AG20443 (cell line): ENCODE results near the gene CNTN3.

Experiments used
- DNase-seq: peaks from one replicate; pipeline ENCODE4 v3.0.0; 2012; ENCODE audit warnings: low spot score, mixed read lengths

CNTN3 gene

DNA sequence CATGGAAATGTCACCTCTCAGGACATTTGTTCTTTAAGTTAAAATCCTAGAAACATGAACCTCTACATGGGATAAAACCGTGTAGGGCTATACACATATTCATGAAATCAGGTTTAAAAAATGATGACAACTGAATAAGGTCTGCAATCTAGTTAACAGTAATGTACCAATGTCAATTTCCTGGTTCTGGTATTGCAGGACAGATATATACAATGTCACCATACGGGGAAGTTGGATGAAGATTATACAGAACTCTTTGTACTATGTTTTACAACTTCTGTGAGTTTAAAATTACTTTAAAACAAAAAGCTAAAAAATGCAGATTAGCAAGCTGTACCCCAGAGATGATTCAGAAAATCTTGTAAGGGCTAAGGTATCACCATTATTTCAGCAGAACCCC is 6.7 kb downstream of the CNTN3 start:
- no peak for DNase-seq

DNA sequence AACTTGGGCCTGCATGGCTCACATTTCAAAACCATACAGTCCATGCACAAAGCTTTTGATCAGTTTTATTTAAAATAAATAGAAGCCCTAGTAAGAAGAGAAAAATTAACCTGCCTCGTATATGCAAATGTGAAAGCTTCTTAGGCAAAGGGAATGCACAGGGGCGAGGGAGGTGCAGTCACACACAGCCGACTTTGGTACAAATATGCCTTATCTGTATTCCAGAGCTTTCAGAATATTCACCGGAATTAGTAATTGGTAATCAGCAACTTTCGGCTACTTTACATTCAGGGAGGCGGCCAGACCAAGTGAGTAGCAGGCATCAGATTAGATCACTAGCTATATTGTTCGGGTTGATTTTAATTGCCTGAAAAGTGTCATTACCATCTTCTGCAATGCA is 7.5 kb downstream of the CNTN3 start:
- no peak for DNase-seq

DNA sequence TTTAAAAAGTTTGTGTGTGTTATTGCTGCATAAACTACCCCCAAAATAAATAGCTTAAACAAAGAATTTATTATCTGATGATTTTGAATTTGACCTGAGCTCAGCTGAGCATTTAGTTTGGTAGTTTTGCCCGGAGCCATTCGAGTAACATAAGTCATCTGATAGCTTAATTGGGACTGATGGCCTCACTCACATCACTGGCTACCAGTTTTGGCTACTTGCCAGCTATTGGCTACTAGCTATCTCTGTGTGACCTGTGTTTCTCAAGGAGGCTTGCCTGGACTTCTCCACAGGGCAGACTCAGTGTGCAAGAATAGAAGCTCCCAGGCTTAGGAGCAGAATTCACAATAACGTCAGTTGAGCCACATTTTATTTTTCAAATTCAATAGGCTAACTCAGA is 9.0 kb downstream of the CNTN3 start:
- no peak for DNase-seq

DNA sequence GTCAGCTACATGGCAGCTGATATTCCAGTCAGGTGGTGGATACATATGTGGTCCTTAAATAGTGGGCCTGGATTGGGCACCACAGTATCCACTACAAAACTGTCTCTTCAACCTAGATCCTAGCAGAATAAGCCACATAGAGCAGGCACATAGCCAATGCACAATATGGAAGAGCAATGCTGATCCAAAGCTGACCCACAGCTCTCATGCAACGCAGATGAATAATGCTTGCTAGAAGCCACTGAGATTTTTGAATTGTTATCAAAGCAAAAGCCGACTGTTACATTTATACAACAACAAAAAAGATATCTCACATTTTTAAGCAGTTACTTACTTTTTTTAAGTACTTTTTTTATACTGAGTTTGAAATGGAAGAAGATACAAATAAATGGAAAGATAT is 11.2 kb downstream of the CNTN3 start:
- DNase-seq: no peak

DNA sequence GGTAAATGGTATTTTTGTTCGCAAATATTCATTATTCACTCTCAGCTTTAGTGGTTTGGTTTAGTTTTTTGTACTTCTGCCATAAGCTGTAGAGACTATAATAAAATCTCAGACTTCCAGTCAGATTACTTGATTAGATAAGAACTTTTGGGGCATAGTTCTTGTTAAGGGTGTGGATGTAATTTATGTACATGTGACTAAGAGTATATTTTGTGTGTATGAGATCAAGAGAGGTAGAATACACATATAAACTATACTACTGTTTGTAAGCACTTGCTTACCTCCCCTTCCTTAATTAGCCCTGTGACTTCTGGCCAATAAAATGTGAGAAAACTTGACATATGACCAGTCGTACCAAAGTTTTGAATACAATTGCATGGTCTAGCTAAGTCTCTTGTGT is 12.0 kb downstream of the CNTN3 start:
- DNase-seq: no peak

DNA sequence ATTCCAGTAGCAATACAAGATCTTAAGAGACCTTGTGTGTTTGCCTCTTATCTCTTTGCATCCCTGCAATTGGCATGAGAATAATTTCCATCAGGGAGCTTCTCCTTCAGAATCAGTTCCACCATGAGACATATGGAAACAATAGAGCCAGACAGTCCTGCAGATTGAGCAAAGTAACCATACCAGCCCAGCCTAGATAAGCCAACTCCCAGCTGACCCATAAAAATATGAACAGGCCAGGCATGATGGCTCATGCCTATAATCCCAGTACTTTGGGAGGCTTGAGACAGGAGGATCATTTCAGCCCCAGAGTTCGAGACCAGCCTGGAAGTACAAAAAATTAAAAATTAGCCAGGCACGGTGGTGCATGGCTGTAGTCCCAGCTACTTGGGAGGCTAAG is 12.7 kb downstream of the CNTN3 start:
- no peak for DNase-seq

DNA sequence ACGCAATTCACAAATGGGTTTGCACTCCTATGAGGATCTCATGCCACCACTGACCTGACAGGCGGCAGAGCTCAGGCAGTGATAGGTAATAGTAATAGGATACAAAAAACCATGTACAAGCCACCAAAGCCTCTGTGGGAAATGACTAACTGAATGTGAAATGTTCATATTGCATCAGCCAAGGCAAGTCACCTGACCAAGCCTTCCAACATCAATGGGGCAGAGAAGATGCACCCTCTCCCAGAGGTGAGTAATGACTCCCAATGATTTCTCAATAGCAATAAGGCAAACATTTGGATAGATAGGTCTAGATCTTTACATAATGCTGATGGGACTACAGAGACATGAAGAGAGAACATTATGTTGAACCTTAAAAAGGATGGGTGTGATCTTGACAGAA is 14.9 kb downstream of the CNTN3 start:
- DNase-seq: peak; percentile 34

DNA sequence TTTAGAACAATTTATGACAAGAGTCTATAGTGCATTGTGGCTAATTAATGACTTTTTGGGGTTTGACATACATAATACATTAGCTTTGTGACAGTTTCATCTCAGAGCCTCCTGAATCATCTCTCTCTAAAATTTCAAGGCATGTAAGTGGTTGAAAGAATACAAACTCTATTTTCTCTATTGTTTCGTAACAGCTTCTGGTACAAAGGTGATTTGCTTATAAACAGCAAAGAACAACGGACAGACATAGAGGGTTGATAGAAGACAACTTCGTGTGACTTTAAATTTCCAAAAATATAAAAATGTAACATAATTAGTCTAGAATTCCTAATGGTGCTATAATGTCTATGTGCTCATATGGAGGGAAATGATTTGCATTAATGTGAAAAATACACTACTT is 21.3 kb downstream of the CNTN3 start:
- no peak for DNase-seq

DNA sequence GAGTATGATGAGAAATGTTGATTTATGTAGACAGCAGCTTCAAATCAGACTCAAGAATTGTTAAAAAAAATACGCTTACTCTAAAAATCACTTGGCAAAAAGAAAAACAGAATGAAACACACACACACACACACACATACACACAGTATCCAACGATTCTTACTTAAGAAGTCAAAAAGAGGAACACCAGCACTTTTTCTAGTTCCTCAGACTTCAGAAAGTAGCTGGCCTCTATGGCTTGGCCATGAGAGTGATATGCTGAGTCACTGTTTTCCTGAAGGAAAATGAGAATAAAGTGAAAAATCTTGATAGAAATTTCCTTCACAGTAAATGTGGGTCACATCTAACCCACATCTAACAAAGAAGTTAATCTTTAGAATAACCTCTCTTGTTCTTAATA is 22.1 kb downstream of the CNTN3 start:
- DNase-seq: peak; percentile 29

DNA sequence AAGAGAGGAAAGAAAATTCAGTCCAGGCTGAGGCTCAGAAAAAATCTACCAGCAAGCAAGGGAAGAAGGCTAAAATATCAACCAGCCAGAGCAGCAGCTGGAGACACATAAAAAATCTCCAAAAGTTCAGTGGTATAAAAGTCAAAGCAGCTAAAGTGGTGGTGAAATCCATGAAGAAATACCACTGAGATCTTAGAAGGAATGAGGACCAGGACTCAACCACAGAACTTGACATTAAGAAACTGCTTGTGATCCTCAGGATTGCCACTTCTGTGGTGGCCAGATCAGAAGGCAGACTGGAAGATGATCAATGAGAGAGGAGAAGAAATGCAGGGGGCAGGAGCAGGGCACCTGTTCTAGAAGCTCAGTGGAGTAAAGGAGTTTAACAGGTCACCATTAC is 22.5 kb downstream of the CNTN3 start:
- peak; percentile 20 for DNase-seq

DNA sequence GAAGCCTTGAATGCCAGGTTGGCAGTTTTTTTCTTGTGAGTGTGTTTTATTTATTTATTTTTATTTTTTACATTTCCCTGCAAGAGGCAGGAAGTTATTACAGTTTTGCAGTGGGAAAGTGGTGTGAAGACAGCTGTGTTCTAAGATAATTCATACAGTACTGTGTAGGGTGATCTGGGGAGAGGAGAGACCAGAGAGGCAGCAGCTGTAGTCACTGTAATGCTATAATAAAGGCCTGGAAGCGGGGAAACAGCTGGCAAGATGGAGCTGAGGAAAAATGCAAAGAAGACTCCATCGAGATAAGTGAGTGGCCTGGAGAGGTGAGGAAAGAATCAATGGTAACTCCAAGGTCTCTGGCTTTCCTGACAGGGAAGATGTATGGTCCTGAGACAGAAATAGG is 23.1 kb downstream of the CNTN3 start:
- DNase-seq: no peak

DNA sequence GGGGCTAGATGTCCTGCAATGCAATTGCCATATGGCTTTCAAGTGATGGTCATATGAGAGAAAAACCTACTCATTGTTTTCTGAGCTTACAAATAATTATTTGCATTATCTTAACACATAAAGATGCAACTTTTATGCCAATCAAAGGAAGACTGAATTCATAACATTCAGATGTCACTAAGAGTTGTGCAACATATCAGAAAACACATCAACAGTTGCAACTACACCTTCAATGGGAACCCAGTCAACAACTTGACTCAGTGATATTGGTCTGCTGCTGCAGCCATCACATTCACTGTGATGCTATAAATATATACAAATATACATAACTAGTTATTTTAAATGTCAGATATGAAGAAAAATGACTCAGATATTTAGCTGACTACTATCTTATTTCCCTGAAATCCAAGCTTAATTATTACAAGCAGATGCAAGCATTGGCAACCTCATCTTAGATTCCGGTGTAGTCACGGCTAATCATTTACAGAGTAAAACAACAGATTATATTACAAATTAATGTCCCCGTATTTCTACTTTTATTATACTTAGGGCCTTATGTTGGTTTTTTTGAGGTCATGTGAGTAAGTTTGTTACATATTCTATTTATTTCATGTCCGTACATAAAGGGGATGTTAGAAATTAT is 23.7 kb downstream of the CNTN3 start:
- no peak for DNase-seq

DNA sequence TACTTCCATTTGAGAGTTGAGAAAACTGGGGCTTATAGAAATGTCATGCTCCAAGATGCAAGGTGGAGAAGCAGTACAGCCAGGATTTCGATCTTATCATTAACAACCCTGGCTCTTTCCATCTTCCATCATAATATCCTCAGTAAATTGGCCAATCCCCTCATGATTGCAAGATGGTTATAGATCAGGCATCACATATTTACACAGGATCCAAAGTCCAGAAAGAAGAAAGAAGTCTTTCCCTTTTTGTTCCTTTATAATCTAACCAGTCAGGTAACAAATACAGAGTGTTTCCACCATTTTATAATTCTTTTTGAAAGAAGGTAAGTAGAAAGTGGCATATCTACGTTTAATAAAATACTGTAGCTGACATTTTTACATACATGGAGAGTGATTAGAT is 29.7 kb downstream of the CNTN3 start:
- DNase-seq: no peak

DNA sequence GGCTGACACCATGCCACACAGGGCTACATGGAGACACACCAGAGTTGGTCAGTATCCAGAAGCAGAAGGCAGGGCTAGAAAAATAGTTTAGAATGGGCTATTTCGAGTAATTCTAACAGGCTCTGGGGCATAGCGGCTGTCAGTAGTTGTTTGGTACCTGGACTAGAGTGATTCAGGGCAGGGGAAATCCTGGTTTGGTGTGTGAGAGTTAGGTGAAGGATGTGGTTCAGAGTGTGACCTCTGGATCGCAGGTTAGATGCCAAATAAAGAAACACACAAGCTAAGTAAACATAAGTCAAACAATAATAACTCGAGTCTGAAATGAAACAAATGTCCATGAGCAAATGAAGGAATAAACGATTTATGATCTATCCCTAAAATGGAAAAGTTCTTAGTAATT is 31.5 kb downstream of the CNTN3 start:
- DNase-seq: no peak

DNA sequence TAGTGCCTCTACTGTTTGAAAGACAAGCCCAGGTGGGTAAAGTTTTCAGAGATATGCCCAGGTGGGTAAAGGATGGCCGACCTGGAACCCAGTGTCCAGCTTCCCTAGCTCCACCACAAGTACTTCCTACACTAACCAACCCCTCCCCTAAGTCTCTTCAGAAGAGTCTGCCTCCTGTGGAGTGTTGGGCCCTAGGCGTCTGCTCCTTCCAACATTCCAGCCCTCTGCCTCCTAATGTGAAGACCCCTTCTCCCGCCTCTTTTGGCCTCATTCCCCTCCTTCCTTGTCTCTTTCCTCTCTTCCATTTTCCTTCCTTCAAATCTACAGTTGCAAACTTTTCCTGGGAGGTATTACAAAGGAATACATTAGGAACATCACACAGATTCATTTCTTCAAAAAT is 38.6 kb downstream of the CNTN3 start:
- no peak for DNase-seq

DNA sequence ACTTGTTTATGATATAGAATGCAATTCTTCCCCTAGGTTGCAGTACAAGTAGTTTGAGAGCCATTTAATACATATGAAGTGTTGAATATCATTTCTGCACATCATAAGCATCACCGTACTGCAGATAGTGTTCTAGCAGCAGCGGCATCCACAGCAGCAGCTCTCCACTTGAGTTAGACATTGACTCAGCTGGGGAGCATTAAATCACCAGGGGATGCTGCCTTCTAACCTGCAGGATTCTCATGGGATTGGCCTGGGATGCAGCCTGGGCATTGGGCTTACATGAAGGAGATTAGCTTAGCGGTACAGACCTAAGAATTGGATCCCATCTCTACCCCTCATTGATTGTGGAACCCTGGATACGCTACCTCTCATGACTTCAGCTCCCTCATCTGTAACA is 43.3 kb downstream of the CNTN3 start:
- no peak for DNase-seq
